HG03135 (cell line): ENCODE measurements around the gene METTL26.
"Not testable (repeated sequence)": the region's sequence is repeated elsewhere in the genome, so short reads cannot be mapped to it uniquely, and the experiment has no call there.

Experiments
- ATAC-seq: cut with Tn5 transposase; IDR thresholded peaks from one replicate; pipeline ENCODE4 v1.9.1; 2021; ENCODE audit warnings: mild to moderate bottlenecking, moderate library complexity; ENCODE audit not compliant: unreplicated experiment

METTL26 gene

GRCh38 chr16:603933-604332, 32.2 kb downstream of the METTL26 start:
- no peak for ATAC-seq

GRCh38 chr16:600781-601180, 35.3 kb downstream of the METTL26 start:
- ATAC-seq, result no peak

GRCh38 chr16:598823-599739, 37.0 kb downstream of the METTL26 start:
- no peak for ATAC-seq

- not testable (repeated sequence) for ATAC-seq
Measured at GRCh38 chr16:597655-598054, 38.5 kb downstream of the METTL26 start.

GRCh38 chr16:596736-597060, 39.4 kb downstream of the METTL26 start:
- no peak for ATAC-seq

- no peak for ATAC-seq
Measured at GRCh38 chr16:595942-596735, 40.0 kb downstream of the METTL26 start.

GRCh38 chr16:595094-595528, 41.0 kb downstream of the METTL26 start:
- no peak for ATAC-seq

- no peak for ATAC-seq
Measured at GRCh38 chr16:593807-594206, 42.3 kb downstream of the METTL26 start.

- ATAC-seq, result no peak
Measured at GRCh38 chr16:593406-593805, 42.7 kb downstream of the METTL26 start.

- no peak for ATAC-seq
Measured at GRCh38 chr16:592518-593306, 43.4 kb downstream of the METTL26 start.

- ATAC-seq, result no peak
Measured at GRCh38 chr16:591892-592517, 44.1 kb downstream of the METTL26 start.

- no peak for ATAC-seq
Measured at GRCh38 chr16:591231-591630, 44.9 kb downstream of the METTL26 start.

- no peak for ATAC-seq
Measured at GRCh38 chr16:590815-591200, 45.3 kb downstream of the METTL26 start.

GRCh38 chr16:590188-590814, 45.8 kb downstream of the METTL26 start:
- ATAC-seq, result peak; percentile 1

- ATAC-seq, result peak; percentile 71
Measured at GRCh38 chr16:589658-590187, 46.4 kb downstream of the METTL26 start, which contains the start of gene RAB40C. Gene RAB40C, plus strand, starts transcription at chr16:590066. Its CDS starts 226 bp downstream, at chr16:590292.

- peak; percentile 72 for ATAC-seq
Measured at GRCh38 chr16:588889-589657, 47.0 kb downstream of the METTL26 start.

GRCh38 chr16:588639-588888, 47.5 kb downstream of the METTL26 start:
- peak; percentile 21 for ATAC-seq

GRCh38 chr16:586645-587590, 49.2 kb downstream of the METTL26 start:
- no peak for ATAC-seq
